ENCODE results near the gene GEMIN8.

DNA sequence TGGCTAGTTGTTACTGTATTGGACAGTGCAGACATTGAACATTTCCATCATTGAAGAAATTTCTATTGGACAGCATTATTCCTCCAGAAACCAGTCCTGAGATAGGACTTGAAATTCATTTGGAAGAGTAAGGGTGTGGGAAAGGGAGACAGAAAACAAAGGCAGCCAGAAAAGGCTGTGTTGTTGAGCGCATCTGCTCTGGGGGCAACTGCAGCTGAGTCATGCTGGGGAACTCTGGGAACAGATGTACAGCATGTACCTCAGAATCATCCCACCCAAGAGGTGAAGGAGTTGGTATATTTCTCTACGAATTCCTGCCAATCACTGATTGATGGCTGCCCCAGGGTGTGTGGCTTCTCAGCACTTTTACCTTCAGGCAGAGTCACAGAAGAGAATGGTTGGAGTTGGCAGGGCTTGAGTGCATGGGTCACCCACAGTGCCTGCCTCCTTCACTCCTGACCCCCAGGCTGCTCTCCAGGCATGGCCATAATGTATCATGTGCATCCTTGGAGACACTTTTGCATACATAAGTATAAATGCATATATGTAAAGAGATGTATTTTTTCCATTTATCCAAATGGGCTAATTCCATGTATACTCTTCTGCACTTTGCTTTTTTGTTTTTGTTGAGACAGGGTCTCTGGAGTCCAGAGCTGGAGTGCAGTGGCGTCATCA lies 39.4 kb downstream of the GEMIN8 start:
- TF ChIP-seq, protein P1, sequence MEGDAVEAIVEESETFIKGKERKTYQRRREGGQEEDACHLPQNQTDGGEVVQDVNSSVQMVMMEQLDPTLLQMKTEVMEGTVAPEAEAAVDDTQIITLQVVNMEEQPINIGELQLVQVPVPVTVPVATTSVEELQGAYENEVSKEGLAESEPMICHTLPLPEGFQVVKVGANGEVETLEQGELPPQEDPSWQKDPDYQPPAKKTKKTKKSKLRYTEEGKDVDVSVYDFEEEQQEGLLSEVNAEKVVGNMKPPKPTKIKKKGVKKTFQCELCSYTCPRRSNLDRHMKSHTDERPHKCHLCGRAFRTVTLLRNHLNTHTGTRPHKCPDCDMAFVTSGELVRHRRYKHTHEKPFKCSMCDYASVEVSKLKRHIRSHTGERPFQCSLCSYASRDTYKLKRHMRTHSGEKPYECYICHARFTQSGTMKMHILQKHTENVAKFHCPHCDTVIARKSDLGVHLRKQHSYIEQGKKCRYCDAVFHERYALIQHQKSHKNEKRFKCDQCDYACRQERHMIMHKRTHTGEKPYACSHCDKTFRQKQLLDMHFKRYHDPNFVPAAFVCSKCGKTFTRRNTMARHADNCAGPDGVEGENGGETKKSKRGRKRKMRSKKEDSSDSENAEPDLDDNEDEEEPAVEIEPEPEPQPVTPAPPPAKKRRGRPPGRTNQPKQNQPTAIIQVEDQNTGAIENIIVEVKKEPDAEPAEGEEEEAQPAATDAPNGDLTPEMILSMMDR (IDR thresholded peaks at IDR 0.05): no peak
- TF ChIP-seq POLR2A (IDR thresholded peaks at IDR 0.05): no peak
